Stimulated activated CD8-positive, alpha-beta memory T cell treated with anti-CD3 and anti-CD28 coated beads, Interleukin-4, amount 100 ng/mL, for 1 hour (primary cell): ENCODE results near the gene MAML3.

Source experiments
- DNase-seq, 2 donors: peaks; one replicate each; pipeline ENCODE4 v3.0.0-alpha.2; 2020; ENCODE audit warnings: low read depth in 2 of 2, low spot score in 1 of 2

The MAML3 gene

DNA sequence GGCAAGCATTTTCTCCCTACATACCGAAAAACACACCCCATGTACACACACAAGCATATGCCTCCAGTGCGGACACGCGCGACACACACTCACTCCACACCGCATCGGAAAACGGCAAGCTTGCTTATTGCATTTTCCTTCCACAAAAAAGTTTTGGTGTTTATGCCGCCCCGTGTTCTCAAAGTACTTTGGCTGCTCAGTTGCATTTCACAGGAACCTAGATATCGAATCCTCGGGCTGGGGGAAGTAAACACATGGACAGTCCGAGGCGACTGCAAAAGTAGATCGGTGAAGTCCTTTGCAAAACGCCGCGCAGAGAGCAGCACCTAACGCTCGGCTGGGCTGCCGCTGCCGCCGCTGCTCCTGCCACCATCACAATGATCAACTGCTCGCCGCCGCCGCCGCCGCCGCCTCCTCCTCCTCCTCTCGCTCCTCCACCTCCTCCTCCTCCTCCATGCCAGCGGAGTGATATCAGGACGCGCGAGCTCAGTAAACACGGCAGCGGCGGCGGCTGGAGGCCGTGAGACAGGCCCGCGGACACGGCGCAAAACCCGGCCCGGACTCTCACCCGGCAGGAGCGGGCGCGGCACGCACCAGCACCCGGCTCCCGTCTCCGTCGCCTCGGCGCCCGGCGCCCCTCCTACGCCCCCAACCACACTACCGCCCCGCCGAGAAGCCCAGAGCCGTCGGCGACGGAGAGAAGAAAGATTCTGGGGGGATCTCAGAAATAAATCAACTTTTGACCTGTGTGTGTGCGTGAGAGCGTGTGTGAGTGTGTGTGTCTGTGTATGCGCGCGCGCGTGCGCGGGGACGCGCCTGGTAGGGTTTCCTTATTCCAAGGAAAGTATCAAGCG is at the start of gene MAML3:
MAML3 (minus strand) TSS at position 467 of the 854 bp plus-strand sequence. CDS start 857 bp downstream, outside the sequence.
- peak; percentile 42 to 61 for DNase-seq

DNA sequence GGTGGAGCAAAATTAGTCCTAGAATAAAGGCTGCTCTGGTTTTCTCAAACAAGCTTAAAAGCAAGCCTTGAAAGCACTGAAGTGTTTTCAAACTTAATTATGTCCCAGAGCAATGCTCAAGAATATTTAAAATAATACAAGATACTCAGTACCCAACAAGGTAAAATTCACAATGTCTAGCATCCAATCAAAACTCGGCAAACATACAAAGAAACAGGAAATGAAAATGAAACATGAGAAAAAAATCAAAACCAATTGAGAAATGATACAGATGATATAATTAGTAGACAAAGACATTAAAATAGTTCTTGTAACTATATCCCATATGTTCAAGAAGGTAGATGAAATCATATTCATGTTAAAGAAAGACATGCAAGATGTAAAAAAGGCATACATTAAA is 45.0 kb upstream of the MAML3 start:
- DNase-seq, result no peak

- no peak for DNase-seq
Observed at GRCh38 chr4:140195806-140196205, 41.8 kb upstream of the MAML3 start.

DNA sequence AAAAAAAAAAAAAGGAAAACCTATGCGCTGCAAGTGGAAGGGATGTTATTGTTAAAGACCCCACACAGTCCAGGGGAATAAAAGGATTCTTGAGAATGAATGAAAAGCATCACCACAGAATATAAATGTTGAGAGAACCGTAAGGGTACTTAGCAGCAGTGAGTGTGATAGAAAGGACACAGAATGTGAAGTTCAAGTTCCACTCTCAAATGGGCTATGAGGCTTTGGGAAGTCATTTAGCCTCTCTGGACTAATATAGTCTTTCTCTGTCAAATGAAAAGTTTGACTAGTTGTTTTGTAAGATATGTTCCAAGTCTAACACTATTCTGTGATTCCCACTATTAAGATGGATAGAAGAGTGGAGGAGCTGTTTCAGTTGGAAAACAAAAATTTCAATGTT is 35.8 kb upstream of the MAML3 start:
- no peak for DNase-seq

DNA sequence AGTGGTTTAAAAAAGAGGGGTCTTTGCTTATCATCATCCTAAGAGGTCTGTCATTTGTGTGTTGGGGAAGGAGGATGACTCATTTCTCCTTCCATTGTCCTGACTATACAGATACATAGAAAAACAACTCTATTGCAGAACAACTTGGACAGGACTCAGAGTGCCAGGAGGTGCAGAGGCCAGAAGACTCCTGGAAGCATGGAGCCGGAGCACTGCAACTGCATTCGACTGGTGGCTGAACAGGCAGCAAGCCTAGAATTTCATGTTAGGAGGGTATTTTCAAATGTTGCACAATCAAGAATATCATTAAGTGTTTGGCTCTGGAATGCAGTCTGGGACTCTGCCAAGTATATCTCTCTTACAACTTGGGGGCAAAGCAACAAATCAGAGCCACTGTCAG is 35.0 kb upstream of the MAML3 start:
- DNase-seq, result no peak

GRCh38 chr4:140187316-140187695 is 33.3 kb upstream of the MAML3 start:
- no peak for DNase-seq

DNA sequence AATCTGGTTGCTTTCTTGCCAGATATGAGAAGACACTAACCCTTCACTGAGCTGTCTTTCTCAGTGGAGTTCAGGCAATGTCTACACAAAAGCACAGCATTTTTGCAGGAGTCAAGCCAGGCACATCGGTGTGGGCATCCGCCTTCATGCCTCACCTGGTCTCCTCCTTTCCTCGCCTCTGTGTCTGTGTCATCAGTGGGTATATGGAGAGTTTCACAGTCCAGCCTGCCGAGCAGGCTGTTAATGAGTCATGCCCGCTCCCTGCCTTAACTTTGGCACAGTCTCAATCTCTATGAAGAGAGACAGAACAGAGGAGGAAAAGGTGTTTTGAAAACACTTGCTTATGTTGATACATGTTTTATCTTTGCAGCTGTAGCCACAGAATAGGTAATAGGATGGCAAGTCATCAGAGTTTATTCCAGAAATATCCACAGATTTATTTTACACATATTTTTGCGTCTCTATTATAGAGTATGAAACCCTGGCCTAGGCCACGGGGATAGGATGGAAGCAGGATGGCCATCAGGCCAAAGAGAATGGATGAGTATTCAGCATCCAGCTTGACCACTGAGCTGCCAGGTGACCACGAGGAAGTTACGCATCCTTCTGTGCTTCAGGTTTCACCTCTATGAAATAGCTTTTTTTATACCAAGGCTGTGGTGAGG is 32.8 kb upstream of the MAML3 start:
- no peak for DNase-seq

- no peak for DNase-seq
Observed at GRCh38 chr4:140186082-140186438, 32.1 kb upstream of the MAML3 start.

DNA sequence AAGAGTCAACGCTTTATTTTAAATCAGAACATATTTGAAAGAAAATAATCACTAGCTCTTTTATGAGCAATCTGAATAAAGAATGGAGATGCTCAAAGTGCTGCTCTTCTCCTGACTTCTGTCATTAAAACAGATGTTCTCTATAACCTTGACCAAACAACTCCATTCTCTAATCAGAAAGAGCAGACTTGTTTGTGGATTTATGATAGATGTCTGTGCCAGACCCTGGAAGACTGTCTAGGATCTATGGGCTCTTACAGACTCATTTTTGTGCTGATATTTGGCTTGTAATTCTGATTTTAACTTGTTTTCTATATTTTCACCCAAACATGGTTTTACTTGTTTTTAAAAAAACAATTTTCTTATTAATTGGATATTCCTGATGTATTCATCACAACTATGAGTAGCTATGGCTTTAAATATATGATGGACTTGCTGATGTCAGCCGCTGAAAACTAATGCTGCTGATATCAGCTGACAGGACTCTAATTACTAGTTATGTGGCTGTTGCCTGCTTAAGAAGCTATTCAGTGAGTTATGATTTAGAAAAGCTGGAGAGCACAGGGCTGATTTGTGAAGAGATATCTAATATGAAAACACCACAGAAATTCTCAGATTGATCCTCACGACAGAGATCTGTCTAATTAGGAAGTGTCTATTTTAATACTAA is 31.6 kb upstream of the MAML3 start:
- no peak for DNase-seq

DNA sequence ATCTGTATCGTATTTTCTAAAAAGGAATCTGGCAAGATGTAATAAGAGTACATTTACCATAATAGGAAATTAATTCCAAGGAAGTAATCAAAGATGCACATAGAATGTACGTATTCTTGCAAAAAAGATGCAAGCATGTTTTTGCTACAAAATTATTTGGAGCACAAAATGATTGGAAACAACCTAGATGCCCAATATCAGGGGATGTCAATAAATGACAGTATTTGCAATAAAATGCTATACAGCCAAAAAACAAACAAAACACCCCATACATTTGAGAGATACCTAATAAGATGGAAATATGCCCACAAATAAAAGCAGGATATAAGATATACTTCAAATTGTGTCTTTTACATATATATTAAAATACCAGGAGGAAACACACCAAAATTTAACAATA is 29.3 kb upstream of the MAML3 start:
- no peak for DNase-seq

GRCh38 chr4:140180577-140180976 is 26.6 kb upstream of the MAML3 start:
- no peak for DNase-seq

GRCh38 chr4:140176735-140177134 is 22.8 kb upstream of the MAML3 start:
- no peak for DNase-seq

GRCh38 chr4:140174543-140174942 is 20.6 kb upstream of the MAML3 start:
- DNase-seq, result no peak

DNA sequence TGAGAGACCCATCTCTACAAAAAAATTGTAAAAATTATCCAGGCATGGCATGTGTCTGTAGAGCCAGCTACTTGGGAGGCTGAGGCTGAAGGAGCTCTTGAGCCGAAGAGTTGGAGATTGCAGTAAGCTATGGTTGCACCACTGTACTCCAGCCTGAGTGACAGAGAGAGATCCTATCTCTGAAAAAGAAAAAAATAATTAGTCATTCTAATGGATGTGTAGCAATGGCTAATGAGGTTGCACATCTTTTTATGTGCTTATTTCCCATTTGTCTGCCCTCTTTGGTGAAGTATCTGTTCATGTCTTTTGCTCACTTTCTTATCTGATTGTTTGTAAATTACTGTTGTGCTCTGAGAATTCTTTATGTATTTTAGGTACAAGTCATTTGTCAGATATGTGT is 19.0 kb upstream of the MAML3 start:
- DNase-seq, result no peak

DNA sequence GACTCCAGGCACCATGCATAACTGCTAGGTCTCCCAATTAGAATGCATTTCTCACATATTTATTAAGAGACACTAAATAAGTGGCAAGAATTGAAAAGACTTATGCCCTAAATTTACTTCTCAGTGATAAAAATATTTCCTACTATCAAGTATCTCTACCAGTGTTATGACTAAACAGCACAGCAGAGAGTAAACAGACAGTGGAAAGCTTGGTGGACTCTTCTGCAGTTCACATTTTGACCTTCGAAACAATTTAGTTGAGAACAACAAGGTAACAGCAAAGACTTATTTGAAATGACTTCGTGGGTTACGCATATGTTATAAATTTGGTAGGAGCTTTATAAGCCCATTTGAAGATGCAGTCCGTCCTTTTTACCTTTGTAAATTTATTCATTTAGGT is 16.3 kb upstream of the MAML3 start:
- no peak for DNase-seq

DNA sequence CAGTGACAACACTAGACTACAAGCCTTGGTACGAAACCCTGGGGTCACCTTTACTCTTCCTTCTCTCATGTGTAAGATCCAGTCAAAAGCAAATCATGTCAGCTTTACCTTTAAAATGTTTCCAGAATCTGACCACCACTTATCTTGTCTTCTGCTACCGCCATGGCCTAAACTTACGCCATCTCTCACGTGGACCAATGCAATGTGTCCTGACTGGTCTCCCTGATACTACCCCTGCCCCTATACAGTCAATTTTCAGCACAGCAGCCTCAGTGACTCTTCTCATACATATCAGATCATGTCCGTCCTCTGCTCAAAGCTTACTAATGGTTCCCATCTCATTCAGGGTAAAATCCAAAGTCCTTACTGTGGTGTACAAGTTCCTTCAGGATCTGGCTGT is 15.0 kb upstream of the MAML3 start:
- DNase-seq, result no peak

GRCh38 chr4:140168474-140168873 is 14.5 kb upstream of the MAML3 start:
- no peak for DNase-seq

GRCh38 chr4:140163029-140163810 is 9.2 kb upstream of the MAML3 start:
- no peak for DNase-seq

DNA sequence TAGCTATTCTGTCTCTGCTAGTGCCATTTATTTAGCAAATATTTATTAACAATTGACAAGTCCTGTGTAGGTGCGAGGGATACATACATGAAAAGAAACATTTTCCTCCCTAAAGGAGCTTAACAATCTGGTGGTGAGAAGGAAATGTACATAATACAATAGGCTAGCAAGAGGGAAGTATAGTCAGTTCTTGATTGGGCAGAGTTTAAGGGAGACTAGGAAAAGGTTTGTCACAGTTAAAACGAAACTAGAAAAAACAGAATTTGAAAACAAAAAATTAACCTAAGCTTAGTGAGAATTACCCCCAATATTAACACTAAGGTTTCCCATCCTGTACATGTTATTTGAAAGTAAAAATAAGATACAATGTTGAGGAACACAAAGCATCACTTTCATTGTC is 8.6 kb upstream of the MAML3 start:
- no peak for DNase-seq

GRCh38 chr4:140158365-140159030 is 4.5 kb upstream of the MAML3 start:
- DNase-seq, result no peak

DNA sequence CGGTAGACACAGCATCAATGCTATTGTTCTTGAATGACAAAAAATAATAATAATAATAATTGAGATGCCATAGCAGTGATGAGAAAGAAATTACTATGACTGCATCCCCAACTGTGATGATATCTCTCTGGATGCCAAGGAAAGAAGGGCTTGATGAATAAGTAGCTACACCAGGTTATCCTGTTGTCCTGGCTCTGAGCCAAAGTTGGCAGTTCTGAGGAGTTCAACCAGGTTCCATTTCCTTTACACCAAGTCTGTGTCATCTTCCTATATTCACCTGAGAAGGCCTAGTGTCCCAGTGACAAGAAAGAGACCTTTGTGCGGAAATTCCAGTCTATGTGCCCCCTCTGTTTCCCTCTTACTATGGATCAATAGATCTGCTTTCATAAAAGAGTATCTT is 3.4 kb upstream of the MAML3 start:
- no peak for DNase-seq
